Fibroblast of villous mesenchyme (primary cell): ENCODE data around the gene COX19. TPM values are rescaled to one million over a fixed set of nuclear protein-coding genes. Genes with fewer than 3 reads are reported as not detected.

Experiments
- DNase-seq: peaks from one replicate; pipeline ENCODE4 v3.0.0-alpha.2; 2010; ENCODE audit warnings: low read depth
- H3K4me3 ChIP-seq: 2 replicates; pipeline ENCODE4 v1.5.1; 2011; ENCODE audit warnings: low read depth, mild to moderate bottlenecking, low read length
- CTCF ChIP-seq: IDR thresholded peaks from 2 replicates; pipeline ENCODE4 v1.5.1; 2012; ENCODE audit warnings: low read depth, mild to moderate bottlenecking, low read length; ENCODE audit not compliant: insufficient read depth
- total RNA-seq: library from RNA; depleted of rRNA; stranded (reverse); fragments of >200 nt; gene quantifications from 2 replicates; pipeline ENCODE4 v1.2.3, GENCODE V29; 2012

The COX19 gene
- total RNA-seq, result 7.4 and 8.2 TPM in 2 replicates

- peak within 1 kb of the TSS; percentile 99 for H3K4me3 ChIP-seq
- TF ChIP-seq CTCF, result no peak
- DNase-seq, result peak; percentile 90
These were observed at the start of gene COX19 for GRCh38 chr7:974820-975681. COX19 (minus strand) TSS chr7:975549; CDS start chr7:975509, 40 bp downstream.

- DNase-seq, result no peak
- TF ChIP-seq CTCF, result no peak
- H3K4me3 ChIP-seq, result no peak overlapping the region
These were observed 49.0 kb upstream of the COX19 start for GRCh38 chr7:1024331-1024841.

- no peak for DNase-seq
- no peak for TF ChIP-seq CTCF
- no peak overlapping the region for H3K4me3 ChIP-seq
These were observed 47.6 kb upstream of the COX19 start for GRCh38 chr7:1022801-1023465.

- no peak for TF ChIP-seq CTCF
- no peak for DNase-seq
- no peak overlapping the region for H3K4me3 ChIP-seq
These were observed 47.0 kb upstream of the COX19 start for GRCh38 chr7:1022356-1022755.

GRCh38 chr7:1021931-1022330 lies 46.6 kb upstream of the COX19 start:
- no peak overlapping the region for H3K4me3 ChIP-seq
- no peak for DNase-seq
- TF ChIP-seq CTCF, result no peak

- no peak for DNase-seq
- no peak overlapping the region for H3K4me3 ChIP-seq
- TF ChIP-seq CTCF, result no peak
These were observed 46.0 kb upstream of the COX19 start for GRCh38 chr7:1021366-1021765.
